Melanocyte of skin (primary cell): Measurements from ENCODE around the gene JUND. TPM values are rescaled to one million over a fixed set of nuclear protein-coding genes. Genes with fewer than 3 reads are reported as not detected.

Experiments used
- small RNA-seq, 2 donors: library from RNA; depleted of rRNA; stranded (forward); fragments of <200 nt; gene quantifications; one replicate each; pipeline ENCODE3, GENCODE V24; 2012
- total RNA-seq, 2 donors: library from RNA; depleted of rRNA; stranded (reverse); fragments of >200 nt; gene quantifications; 2 replicates each; pipeline ENCODE4 v1.2.3, GENCODE V29; 2012

Gene JUND
- total RNA-seq, result 100 to 1,000 TPM in 1 of 2 donors, 10 to 100 TPM in 1; 98.9 to 205 TPM

DNA sequence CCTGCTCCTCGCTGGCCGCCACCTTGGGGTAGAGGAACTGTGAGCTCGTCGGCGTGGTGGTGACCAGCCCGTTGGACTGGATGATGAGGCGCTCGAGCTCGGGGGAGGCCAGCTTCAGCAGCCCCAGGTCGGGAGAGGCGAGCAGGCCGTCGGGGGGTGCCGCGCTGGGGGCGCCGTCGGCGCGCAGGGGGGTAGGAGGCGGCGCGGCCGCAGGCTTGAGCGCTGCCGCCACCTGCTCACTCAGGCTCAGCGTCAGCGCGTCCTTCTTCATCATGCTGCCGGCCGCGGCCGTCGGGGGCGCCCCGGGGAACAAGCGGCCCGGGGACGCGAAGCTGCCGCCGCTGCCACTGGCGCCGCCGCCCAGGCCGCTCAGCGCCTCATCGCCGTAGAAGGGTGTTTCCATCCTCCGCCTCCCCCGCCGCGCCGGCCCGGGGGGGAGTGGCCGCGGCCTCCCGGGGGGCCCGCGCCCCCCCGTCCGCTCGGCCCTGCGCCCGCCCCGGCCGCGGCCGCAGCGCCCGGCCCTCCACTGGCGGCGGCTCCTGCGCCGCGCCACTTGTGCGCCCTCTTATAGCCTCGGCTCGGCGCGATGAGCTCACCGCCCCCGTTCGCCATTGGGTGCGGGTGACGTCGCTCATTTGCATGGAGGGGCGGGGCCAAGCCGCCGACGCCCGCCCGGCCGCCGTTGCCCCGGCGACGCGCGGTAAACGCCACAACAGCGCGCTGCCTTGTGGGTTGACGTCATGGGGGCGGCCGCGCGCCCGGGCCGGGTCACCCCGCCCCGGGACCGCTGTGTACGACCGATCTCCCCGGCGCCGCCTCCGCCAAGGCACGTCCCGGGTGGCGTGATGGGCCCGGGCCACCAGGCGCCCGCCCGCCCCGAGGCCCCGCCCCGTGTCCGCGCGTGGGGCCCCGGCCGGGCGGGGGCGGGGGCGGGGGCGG is at the start of gene JUND:
Gene JUND, minus strand, starts transcription at position 541 of the 939 bp plus-strand sequence. Its CDS starts 138 bp downstream, at position 403.

DNA sequence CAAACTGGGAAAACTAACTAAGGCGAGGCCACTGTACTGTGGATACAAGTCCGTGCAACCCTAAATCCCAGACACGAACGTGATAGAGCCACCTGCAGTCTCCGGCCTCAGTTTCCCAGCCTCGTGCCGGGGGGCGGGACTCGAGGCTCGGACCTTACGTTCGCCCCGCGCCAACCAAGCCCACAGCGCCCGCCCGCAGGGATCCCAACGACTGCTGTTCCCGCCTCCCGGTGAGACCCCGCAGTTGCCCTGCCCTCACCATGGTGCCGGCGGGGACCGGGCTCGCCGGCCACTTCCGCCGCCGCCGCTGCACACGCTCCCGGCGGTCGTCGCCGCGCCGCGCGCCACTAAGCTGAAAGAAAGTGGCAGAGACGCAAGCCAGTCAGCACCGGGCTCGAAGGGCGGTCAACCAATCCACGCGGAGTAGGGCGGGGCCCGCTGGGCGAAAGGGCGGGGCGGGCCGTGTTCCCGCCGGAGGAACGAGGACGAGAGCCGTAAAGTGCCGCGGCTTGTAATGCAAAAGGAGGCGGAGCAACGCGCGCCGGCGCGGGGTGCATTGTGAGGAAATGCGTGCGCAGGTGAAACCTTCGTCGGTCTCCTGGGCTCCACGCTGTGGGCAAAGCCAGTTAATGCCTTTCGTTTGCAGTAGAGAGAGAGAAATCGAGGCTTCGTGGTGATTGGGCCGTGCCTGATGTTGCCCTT is 41.5 kb upstream of the JUND start, which contains the start of gene LSM4:
Gene LSM4, minus strand, starts transcription at position 318 of the 702 bp plus-strand sequence. Its CDS starts 56 bp downstream, at position 262.

DNA sequence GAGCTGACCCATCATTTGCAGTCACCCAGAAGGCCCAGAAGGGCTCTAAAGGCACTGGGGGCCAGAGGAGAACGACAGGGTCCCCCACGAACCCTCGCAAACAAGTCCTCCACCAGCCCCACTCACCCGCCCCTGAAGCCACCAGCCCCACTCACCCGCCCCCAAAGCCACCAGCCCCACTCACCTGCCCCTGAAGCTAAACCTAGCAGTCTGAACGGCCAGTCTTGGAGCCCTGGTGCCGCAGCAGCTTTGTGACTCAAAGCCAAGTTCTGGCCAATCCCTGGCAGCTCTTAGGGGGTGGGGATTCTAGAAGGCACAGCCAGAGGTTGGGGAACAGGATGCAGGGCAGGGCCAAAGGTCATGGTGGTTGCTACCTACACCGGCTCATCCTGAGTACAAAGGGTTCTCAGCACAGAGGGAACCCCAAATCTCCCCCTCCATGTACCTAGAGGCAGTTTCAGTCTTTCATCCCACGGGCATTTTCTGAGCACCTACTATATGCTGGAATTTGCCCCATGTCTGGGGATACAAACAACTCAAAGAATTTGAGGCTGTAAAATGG is 7.1 kb downstream of the JUND start, which contains the start of gene IQCN:
Gene IQCN, minus strand, starts transcription at position 234 of the 562 bp plus-strand sequence. CDS start 4,974 bp downstream, outside the sequence.

Small RNA genes within 50 kb of the gene (small RNA-seq; reads per million reads assigned to genes)
- gene MIR3188, result 0 to 0.35 reads per million in 2 donors
- 0 reads per million in 2 donors for gene RPL39P38

Other genes starting within 250 kb of the JUND start
- gene IL12RB1, start 194.7 kb downstream of the JUND start, total RNA-seq, result 1 to 10 TPM in 1 of 2 donors, under 1 TPM in 1; 0.69 to 2.0 TPM
- 1 to 10 TPM; 3.1 to 4.0 TPM for gene MAST3, start 183.8 kb downstream of the JUND start, total RNA-seq
- 10 to 100 TPM; 19.0 to 31.7 TPM for gene PIK3R2, start 128.5 kb downstream of the JUND start, total RNA-seq
- gene IFI30, start 107.8 kb downstream of the JUND start, total RNA-seq, result 1 to 10 TPM; 6.7 to 9.6 TPM
- gene MPV17L2, start 88.4 kb downstream of the JUND start, total RNA-seq, result 10 to 100 TPM; 14.8 to 28.0 TPM
- gene RAB3A, start 77.6 kb downstream of the JUND start, total RNA-seq, result 1 to 10 TPM; 6.9 to 7.7 TPM
- gene PDE4C, start 55.2 kb downstream of the JUND start, total RNA-seq, result under 1 TPM in 1 of 2 donors, not detected in 1; 0.33 TPM
- 1 to 10 TPM in 1 of 2 donors, under 1 TPM in 1; 0.33 to 2.8 TPM for gene IQCN, start 7.2 kb downstream of the JUND start, total RNA-seq
- gene LSM4, start 41.5 kb upstream of the JUND start, total RNA-seq, result 100 to 1,000 TPM; 142 to 230 TPM
- 10 to 100 TPM; 17.9 to 23.3 TPM for gene PGPEP1, start 59.0 kb upstream of the JUND start, total RNA-seq
- 100 to 1,000 TPM in 1 of 2 donors, 10 to 100 TPM in 1; 57.8 to 325 TPM for gene GDF15, start 104.5 kb upstream of the JUND start, total RNA-seq
- not detected for gene LRRC25, start 116.0 kb upstream of the JUND start, total RNA-seq
- 10 to 100 TPM; 38.2 to 85.6 TPM for gene SSBP4, start 137.8 kb upstream of the JUND start, total RNA-seq
- 10 to 100 TPM; 24.0 to 25.5 TPM for gene ISYNA1, start 156.5 kb upstream of the JUND start, total RNA-seq
- gene ELL, start 240.4 kb upstream of the JUND start, total RNA-seq, result 10 to 100 TPM in 1 of 2 donors, 1 to 10 TPM in 1; 8.6 to 11.3 TPM